Measurements from ENCODE around the gene CYB561D2. TPM values are rescaled to one million over a fixed set of nuclear protein-coding genes. Genes with fewer than 3 reads are reported as not detected.

The CYB561D2 gene
- total and polyA plus RNA-seq, 2 donors (not counting 3 experiments of a cell fraction or from before 2014, with no cell fraction given) = 13.6 to 46.0 TPM

- Histone ChIP-seq H3K36me3 (ENCODE audit: control insufficient read depth in 2 of 2, extremely low read depth in 1 of 2, insufficient read depth in 2 of 2, low read length in 2 of 2) (peaks cover 17 to 43% of the 10 kb centered on the region in 2 experiments), H3K9me1 (replicated peaks; ENCODE audit: control insufficient read depth, extremely low read depth, insufficient read depth, low read length) (no peaks in the 10 kb centered on the region), H2AFZ (ENCODE audit: low read depth, low read length) (no peak overlapping the region), H3K9ac (replicated peaks; ENCODE audit: extremely low read depth, insufficient read depth, low read length) (no peak overlapping the region), H3K4me1 (ENCODE audit: control insufficient read depth, extremely low read depth, insufficient read depth, low read length) (peaks cover 36% of the 10 kb centered on the region), H4K20me1 (replicated peaks; ENCODE audit: control insufficient read depth, extremely low read depth, insufficient read depth, low read length) (no peaks in the 10 kb centered on the region), H3K4me3 (replicated peaks in 1 of 3; ENCODE audit: insufficient read depth in 1 of 3, low read depth in 1 of 3, low read length in 3 of 3) (no peak overlapping the region), H3K27ac (ENCODE audit: insufficient read depth, low read depth, low read length) (no peak overlapping the region), H3K9me3 (replicated peaks; ENCODE audit: control insufficient read depth, insufficient read depth, low read length) (no peaks in the 10 kb centered on the region), H3K27me3 (ENCODE audit: control insufficient read depth in 2 of 2, insufficient read depth in 2 of 2, low read length in 2 of 2) (no peaks in the 10 kb centered on the region), H3K4me2 (ENCODE audit: insufficient read depth, low read length) (no peak overlapping the region), H3K79me2 (ENCODE audit: control insufficient read depth, insufficient read depth, low read length) (peaks cover 35% of the 10 kb centered on the region)
- no peak for FAIRE-seq
- TF ChIP-seq JUN (IDR thresholded peaks at IDR 0.05; ENCODE audit: borderline replicate concordance, insufficient read depth, insufficient read length, low read depth) (no peak), POLR2A (IDR thresholded peaks at IDR 0.05; ENCODE audit: low read depth, low read length) (peak; percentile 85), POLR2AphosphoS5 (IDR thresholded peaks at IDR 0.05; ENCODE audit: insufficient read depth, low read depth, low read length) (peak; percentile 74), GATA2 (IDR thresholded peaks at IDR 0.05; ENCODE audit: insufficient read depth, insufficient read length, low read depth, low read length) (no peak), EZH2 (IDR thresholded peaks at IDR 0.05; ENCODE audit: borderline replicate concordance, low read depth, low read length, severe bottlenecking) (no peak), CTCF (IDR thresholded peaks at IDR 0.05; ENCODE audit: extremely low read depth in 1 of 2, insufficient read depth in 1 of 2, low read depth in 1 of 2, low read length in 2 of 2) (no peak)
- CTCF ChIA-PET = interaction anchor here (1.8 to 2.2 kb wide), 2 partner anchors 9 to 10 kb away, joined by 5 to 19 read pairs; no protein-coding TSS in a partner anchor
- BruUV-seq (replicated peaks) = no TSS peak
- intact Hi-C loops (cut with micrococcal nuclease) (no loop called here), dilution Hi-C loops (cut with MboI; ENCODE audit: extremely low pct_ligation_motif_present, low sequenced_read_pairs) (no loop called here)
- POLR2A ChIA-PET = interaction anchor here (0.6 kb wide), 1 partner anchor 9 kb away, joined by 4 read pairs; no protein-coding TSS in a partner anchor
- DNase-seq (ENCODE audit: low read depth, low spot score) = no peak
Measured at GRCh38 chr3:50314816-50315215, 35.8 kb upstream of the CYB561D2 start.
